Measurements from ENCODE around the gene STRN3.

- no peak for TF ChIP-seq GATA2 (IDR thresholded peaks at IDR 0.05; ENCODE audit: low read depth, low read length)
- no peak for TF ChIP-seq GATA3 (IDR thresholded peaks at IDR 0.05; ENCODE audit: low read depth, low read length)
These were observed 104.4 kb downstream of the STRN3 start for GRCh38 chr14:30921788-30922187.
